Stimulated activated CD4-positive, alpha-beta T cell treated with anti-CD3 and anti-CD28 coated beads, Interleukin-2, amount 100 ng/mL, for 24 hours (primary cell): ENCODE results near the gene PRKN.
"Not testable (repeated sequence)": the region's sequence is repeated elsewhere in the genome, so short reads cannot be mapped to it uniquely, and the experiment has no call there.

Source experiments
- DNase-seq, 2 donors: peaks; one replicate each; pipeline ENCODE4 v3.0.0-alpha.2; 2020

The PRKN gene

GRCh38 chr6:161940519-161940918, 787.0 kb downstream of the PRKN start:
- no peak for DNase-seq

DNA sequence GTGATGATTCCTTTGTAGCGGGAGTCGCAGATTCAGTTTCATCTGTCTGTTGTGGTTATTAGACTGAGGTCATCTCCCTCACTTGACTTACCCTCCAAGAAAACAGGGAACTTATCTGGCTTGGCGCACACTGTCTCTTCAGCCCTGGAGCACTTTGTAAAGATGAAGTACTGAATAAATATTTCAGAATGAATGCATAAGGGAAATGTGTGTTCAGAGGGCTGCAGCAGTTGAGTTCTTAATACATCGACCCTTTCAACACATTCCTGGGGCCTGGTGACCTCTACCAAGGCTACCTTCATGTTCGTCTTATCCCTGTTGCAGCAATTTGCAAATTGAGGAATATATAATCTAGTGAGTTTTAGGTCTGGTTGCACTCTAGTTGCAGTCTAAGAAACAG, 801.2 kb downstream of the PRKN start:
- no peak for DNase-seq

DNA sequence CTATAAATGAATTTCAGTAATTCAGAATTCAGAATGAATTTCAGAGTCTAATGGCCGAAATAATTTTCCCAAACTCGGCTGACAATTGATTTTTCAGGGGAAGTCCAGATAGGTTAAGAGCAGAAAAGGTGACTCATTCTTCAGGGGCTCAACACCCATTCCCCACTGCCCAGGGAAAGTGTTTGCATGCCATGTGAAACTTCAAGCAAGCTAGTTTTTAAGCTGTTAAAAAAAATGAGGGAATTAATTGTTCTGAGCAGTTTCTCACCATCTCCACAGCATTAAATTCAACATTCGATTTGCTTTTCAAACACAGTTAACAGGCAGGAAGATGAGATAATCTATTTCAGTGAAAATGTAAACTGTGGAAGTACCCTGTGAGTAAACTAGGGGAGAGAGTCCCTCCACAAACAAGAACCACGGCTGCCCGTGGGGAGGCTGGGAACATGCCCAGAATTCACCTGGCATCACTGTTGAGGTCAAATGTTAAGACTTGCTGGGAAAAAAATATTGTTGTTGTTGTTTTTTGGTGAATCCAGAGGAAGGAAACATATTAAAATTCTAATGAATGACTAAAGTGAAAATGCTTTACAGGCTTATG, 803.0 kb downstream of the PRKN start:
- no peak for DNase-seq

- DNase-seq: no peak
These were observed 804.9 kb downstream of the PRKN start for GRCh38 chr6:161922631-161923119.

DNA sequence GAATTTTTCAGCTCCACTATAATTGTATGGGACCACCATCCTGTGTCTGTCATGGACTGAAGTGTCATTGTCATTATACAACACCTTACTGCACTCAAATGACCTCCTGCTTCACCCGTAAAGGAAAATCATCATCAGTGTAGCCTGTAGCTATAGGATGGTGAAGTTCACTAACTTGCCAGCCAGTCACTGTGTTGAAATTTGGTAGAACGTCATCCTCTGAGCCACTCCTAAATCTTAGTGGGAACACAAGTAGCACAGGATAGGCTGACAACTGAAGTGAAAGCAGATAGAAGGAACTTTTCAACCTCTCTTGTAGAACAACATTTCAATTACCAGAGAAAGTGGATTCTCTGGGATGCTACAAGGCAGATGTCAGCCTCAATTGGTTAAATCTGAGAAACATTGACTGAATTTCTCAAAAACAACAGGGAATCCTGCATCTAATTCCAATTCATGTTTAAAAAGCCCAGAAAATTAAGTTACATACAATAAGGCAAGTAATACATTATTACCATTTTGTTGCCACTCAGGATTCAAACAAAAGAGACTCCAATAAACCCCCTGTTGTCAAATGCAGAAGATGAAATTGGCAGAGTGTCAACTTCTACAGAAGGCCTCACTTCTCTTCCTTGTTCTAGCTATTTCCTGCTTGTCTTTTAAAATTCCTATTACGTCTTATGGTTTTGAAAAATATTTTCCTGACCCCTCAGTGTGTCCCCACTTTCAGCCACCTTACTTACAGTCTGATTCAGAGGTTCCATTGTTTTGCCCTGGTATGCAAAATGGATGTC, 805.8 kb downstream of the PRKN start:
- no peak for DNase-seq

- no peak for DNase-seq
These were observed 807.9 kb downstream of the PRKN start for GRCh38 chr6:161919691-161920090.

DNA sequence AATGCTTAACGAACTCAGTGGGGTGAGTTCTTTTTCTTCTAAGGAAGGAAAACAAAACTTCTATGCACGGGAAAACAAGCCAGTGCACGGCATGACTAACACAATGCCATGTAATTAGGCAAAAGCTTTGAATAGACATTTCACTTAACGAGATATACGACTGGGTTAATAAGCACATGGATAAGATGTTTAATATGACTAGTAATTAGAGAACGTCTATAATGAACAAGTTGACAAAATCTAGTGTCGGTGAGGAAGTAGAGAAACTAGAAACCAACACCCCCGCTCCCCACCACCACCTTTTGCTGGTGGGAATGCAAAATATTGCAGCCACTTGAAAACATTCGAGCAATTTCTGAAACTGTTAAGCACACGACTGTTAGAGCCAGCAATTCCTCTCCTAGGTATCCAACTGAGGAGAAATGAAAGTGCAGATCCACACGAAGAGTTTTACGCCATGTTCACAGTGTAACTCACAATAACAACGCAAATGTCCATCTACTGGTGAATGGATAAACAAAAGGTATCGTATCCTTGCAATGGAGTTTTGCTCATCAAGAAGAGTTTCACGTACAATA, 808.8 kb downstream of the PRKN start:
- DNase-seq: no peak

- no peak for DNase-seq
These were observed 809.4 kb downstream of the PRKN start for GRCh38 chr6:161918109-161918531.

DNA sequence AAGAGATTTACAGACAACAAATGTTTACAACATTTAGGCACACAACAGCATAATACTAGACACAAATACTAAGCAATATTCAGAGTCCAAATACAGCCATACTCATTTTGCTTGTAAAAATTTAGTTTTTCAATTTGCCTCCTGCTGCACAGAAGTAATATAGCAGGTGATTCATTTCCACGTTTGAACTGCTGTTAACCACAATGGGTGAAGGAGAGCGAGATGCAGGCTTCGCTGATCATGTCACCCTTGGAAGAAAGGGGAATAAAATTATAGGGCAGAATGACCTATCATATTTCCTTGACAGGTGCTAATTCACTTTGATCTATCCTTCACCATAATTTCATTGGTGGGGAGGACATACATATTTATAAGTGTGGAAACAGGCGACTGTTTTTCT, 809.9 kb downstream of the PRKN start:
- DNase-seq: no peak

DNA sequence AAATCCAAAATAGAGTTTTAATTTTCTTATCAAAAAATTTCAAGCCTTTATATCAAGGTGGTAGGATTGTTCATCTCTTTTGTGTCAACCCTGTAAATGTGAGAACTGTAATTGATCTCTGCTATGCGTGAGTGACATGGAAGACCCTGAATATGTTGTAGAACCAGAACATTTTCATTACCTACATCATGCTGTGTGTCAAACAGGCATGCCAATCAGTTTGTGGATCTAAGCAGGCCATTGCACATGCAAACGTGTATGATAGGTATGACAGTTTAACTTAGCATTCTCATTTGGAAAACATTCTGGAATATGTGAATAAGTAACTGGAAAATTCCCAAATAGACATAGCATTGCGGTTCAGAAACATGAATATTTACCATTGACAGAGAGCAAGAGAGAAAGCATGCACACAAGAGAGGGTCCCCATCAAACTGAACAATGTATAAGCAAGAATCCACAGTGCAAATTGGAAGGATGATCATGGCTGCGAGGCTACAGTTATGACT, 812.1 kb downstream of the PRKN start:
- no peak for DNase-seq

DNA sequence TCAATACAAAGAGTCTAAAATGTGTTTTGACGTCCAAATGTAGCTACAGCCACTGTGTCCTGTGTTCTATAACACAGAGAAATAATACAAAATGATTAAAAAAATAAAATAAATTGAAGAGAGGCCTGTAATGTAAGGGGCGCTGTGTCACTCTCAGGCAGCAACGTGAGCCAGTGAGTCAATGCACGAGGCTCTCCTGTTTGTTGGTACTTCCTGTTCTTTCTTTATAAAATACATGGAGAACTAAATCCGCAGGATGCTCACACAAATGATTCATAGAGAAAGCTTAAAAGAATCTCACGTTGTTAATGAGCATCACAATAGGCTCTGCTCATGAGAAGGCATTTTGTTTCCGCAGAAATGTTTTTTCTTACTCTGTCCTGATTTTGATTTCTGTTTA, 818.7 kb downstream of the PRKN start:
- no peak for DNase-seq

DNA sequence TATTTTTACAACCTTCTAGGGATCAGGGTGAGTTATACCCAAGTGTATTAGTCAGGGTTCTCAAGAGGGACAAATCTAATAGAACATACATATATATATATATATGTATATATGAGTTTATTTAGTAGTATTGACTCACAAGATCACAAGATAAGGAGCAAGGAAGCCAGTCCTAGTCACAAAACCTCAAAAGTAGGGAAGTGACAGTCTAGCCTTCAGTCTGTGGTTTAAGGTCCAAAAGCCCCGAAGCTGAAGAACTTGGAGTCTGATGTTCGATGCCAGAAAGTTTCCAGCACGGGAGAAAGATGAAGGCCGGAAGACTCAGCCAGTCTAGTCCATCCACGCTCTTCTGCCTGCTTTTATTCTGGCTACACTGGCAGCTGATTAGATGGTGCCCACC, 821.0 kb downstream of the PRKN start:
- DNase-seq: no peak

- no peak for DNase-seq
These were observed 823.9 kb downstream of the PRKN start for GRCh38 chr6:161903584-161904212.

GRCh38 chr6:161901740-161902426, 825.7 kb downstream of the PRKN start:
- DNase-seq: no peak

GRCh38 chr6:161894436-161894835, 833.1 kb downstream of the PRKN start:
- DNase-seq: no peak

DNA sequence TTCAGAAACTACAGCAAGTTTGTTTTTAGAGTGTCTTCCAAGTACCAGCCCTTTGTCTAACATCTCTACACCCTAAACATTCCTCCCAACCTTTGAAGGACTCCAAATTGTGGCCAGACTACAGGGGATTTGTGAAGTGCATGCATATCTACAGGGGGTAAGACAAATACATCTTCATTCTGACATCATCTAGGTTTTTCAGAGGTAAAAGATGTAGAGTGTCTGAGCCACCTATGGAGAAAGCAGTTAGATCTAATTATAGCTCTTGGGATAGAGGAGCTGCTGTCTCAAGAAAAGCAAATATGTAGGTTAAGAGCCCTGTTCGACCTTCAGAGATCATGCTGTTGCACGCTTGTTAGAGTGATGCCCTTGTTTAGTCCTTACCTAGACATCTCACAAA, 836.0 kb downstream of the PRKN start:
- no peak for DNase-seq

DNA sequence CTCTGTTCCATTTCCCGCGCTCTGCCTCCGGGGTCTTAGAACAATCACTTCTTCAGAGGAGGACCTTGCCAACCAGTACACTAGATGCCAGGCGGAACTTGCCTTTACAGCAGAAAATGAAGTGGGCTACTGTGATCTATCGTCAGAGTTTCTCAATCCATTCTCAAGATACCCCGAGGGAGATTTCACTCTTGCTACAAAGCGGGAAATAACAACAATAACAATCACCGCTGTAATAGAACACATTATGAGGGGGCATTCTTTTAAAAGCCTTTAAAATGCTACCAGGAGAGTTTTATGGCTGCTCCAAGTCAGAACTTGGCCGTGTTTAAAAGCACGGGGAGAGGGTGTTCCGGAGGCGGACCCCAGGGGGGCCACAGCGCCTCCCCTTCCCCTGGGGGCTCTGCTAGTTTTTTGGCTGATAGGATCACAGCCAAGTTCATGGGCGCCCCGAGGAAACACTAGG, 836.7 kb downstream of the PRKN start:
- no peak for DNase-seq

DNA sequence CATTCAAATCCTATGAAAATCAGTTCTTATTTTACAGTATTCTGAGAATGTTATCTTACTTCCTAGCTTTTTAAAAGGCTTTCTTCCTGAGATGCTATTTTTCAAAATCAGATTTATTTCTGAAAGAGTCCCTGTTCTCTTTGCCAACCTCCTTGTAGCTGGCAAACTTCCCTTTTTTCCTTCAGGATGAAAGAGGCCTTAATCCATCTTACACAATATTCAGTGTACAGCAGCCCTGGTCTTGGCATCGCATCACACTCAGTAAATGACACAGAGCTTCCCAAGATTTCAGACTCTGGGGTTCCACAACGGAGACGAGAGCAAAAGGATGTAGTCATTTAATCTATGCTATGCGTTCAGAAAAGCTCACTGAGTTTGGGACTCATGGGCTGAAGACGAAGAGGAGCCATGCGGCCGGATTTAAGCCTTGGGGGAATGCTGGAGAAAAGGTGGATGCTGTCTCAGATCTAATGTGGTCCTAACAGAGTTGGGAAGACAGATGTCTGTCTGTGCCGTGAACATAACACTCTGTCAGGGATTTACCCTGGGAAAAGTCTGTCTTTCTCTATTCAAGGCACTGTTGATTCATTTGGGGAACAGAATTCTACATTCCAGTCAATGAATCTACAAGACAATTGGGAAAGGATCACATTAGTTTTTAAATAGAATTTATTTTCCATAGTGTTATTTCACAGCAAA, 837.3 kb downstream of the PRKN start:
- DNase-seq: no peak

DNA sequence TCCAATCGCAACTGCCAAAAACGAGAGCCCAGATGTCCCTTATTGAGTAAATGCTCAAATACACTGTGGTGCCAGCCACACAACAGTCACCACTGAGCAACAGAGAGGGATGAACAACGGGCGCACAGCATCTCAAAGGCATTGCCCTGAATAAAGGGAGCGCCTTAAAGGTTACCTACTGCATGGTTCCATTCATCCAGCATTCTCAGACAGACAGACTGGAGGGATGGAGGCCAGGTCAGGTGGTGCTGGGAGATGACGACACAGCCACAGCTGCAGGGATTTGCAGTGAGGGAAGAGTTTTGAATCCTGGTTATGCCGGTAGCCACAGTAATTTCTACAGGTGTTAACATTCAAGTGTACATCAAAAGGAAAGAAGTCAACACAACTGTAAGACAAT, 838.2 kb downstream of the PRKN start:
- DNase-seq: no peak

GRCh38 chr6:161886545-161886944, 841.0 kb downstream of the PRKN start:
- DNase-seq: not testable (repeated sequence)

DNA sequence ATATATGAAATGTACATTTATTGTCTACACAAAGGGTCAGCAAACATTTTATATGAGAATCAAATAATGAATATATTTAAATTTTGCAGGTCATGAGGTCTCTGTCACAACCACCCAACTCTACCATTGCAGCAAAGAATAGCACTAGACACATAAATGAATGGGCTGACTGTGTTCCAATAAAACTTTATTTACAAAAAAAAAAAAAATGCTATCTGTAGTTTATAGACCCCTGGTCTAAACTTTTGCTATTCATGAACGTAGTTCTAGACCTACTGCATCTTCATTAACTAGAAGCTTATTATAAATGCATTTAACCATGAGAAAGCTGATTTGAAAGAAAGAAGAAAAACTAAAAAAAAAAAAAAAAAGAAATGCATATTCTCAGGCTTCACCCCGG, 842.8 kb downstream of the PRKN start:
- no peak for DNase-seq

GRCh38 chr6:161882196-161882765, 845.3 kb downstream of the PRKN start:
- no peak for DNase-seq
